GM19397 (cell line): ENCODE data around the gene MYOT.
A peak's percentile ranks its signal among the peaks of the same experiment; 100 is the strongest.

Experiments
- ATAC-seq: cut with Tn5 transposase; IDR thresholded peaks from one replicate; pipeline ENCODE4 v1.9.1; 2021; ENCODE audit warnings: mild to moderate bottlenecking, moderate library complexity; ENCODE audit not compliant: unreplicated experiment

Gene MYOT, protein sequence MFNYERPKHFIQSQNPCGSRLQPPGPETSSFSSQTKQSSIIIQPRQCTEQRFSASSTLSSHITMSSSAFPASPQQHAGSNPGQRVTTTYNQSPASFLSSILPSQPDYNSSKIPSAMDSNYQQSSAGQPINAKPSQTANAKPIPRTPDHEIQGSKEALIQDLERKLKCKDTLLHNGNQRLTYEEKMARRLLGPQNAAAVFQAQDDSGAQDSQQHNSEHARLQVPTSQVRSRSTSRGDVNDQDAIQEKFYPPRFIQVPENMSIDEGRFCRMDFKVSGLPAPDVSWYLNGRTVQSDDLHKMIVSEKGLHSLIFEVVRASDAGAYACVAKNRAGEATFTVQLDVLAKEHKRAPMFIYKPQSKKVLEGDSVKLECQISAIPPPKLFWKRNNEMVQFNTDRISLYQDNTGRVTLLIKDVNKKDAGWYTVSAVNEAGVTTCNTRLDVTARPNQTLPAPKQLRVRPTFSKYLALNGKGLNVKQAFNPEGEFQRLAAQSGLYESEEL

DNA sequence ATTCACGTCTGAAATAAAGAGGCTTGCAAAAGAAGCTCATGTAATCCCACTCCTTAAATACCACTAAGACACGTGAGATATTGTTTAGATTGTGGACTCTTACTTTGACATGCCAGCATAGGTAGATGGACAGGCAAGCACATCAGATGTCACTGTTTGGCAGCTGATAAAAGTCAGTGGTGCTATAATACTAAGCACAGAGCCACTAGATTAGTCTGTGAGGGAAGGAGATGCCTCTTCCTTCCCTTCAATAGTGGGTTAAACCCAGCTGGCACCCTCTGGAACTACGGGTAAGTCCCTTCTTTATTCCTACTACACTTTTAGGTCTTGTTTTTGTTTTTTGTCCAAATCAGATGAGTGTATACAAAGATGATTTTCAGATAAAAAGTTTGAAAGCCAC is at the start of gene MYOT:
MYOT (plus strand) TSS at position 197 of the 400 bp plus-strand sequence. CDS start 2,792 bp downstream, outside the sequence.
- ATAC-seq = no peak

DNA sequence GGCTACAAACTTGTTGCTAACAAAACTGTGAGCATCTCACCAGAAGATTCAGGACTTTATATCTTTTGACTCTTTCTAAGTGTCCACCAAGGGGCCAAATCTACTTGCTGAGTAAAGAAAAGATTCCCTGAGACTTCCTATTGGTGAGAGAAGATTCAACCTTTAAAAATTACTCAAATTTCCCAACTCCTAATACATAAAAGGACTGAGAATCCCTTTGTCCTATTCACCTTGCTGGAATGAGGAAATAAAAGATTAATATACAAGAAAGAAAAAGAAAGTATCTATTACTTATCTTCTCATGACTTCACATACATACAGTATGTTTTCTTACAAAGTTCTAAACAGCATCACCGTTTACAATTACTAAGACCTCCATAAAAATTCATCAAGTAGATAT is 47.9 kb upstream of the MYOT start:
- no peak for ATAC-seq

DNA sequence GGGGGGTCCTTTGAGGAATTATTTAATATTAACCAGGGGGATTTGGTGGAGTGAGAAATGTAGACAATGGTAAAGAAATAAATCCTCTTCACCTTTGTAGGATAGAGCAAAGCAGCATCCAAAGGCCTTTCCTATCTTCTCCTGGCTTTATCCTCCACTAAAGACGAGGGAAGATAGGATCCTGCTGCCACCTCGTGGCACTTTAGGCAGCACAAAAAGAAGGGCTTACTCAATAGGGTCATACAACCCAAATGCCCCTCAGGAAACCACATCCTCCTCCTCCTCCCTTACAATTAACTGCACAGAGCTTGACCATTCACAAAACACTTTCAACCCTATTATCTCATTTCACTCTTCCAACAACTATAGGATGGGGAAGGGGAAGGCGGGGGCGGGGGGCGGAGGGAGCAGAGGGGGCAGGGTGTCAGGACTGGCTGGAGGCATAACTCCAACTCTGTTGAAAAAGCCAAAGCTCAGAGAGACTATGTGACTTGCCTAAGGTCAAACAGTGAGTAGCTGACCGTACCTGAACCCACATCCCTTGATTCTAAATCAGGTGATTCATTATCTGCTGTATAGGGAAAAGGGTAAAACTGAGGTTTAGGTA is 45.4 kb upstream of the MYOT start:
- no peak for ATAC-seq

DNA sequence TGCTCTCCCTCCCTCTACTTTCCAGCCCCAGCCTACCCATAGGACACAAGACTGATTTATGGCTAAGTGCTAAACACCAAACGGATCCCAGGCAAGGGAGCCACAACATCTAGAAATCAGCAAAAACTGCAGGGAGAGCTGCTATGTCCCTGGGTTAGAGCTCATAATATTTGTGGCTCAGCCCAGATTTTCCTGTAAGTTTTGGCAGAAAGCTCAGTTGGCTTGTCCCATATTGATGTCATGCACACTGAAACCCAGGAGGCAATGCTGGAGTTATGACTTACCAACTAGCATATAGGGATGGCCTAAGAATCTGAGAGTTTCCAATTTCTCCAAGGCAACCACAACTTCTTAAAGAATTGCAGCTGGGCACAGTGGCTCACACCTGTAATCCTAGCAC is 44.7 kb upstream of the MYOT start:
- ATAC-seq = no peak

DNA sequence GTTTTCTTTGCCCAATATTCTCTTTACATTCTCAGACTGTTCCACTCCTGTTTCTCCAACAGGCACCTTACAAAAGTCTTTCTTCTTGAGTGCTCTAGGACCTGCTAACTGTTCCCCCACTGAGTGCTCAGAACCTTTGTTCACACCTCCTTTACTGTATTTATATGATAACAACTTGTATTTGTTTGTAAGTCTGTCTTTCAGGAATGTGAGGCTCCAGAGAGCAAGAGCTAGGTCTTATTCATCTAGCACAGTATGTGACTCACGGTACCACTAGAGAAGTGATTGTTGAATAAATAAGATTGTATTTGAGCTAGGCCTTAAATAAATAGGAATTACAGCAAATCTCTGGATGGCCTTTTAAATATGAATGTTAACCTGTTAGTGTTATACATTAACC is 42.5 kb upstream of the MYOT start:
- no peak for ATAC-seq

DNA sequence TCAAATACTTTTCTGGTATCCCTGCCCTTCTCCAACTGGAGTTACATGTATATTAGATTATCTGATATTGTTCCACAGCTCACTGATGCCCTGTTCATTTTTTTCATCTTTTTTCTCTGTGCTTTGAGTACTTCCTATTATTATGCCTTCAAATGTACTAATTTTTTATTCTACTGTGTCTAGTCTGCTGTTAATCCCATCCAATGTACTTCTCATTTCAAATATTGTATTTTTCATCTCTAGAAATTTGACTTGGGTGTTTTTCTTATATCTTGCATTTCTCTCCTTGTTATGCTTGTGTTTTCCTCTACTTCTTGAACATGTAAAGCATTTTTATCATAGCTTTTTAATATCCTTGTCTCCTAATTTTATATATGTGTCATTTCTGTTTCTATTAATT is 41.6 kb upstream of the MYOT start:
- no peak for ATAC-seq

DNA sequence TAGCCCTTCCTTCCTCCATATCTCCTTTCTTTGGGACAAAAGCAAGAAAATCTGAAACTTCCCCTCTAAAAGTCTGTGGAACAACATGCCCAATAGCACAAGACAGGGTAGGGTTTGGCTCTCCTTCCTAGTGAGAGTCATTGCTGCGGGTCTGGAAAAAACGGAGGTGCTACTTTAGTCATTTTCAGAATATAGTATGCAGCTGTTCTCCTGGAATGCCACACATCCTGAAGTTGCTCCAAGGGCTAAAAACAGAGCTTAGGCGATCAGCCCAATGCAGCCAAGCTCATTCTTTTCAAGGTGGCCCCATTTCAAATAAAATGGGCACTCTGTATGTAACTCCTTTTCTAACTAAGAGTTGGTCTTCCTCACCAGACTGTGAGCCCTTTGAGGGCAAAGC is 39.5 kb upstream of the MYOT start:
- ATAC-seq = no peak

DNA sequence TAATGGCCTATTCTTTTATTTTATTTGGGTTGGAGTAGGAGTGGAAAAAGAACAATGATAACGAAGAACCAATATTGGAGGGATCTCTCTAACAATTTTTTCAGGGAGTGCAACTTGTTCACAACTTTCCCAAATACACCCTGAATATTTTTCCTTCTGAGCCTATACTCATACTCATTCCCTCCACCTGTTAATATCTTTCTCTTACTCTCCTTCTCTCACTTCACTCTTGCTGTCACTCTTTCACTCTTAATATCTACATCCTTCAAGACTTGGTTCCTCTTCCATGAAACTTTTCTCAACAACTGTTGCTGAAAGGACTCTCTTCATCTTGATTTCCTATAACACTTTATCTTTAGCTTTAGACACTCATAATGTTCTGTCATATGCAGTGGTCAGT is 39.0 kb upstream of the MYOT start:
- ATAC-seq = no peak

DNA sequence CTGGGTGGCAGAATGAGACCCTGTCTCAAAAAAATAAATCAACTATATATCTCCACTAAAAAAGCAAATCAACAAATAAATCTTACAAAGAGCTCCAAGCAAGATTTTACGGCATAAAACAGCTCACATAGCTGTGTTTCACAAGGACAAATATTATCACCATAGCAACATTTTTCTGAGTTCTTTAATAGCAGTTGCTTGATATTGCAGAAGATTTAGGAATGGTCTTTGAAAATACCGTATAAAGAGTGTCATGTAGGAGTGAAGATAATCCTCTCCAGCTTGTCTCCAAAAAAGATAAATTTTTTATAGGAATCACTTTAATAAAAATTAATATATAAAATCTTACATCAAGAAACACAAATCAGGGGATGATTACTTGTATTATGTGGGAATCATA is 36.6 kb upstream of the MYOT start:
- ATAC-seq = no peak

DNA sequence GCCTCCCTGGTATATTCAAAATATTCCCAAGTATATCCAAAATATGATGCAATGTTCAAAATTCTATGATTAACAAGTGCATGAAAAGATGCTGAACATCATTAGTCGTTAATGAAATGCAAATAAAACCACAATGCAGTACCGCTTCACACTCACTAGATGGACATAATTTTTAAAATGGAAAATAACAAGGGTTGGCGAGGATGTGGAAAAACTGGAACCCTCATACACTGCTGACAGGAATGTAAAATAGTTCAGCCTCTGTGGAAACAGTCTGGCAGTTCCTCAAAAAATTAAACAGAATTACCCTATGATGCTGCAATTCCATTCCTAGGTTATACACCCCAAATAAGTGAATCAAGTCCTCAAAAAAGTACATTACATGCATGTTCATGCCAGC is 36.1 kb upstream of the MYOT start:
- no peak for ATAC-seq

DNA sequence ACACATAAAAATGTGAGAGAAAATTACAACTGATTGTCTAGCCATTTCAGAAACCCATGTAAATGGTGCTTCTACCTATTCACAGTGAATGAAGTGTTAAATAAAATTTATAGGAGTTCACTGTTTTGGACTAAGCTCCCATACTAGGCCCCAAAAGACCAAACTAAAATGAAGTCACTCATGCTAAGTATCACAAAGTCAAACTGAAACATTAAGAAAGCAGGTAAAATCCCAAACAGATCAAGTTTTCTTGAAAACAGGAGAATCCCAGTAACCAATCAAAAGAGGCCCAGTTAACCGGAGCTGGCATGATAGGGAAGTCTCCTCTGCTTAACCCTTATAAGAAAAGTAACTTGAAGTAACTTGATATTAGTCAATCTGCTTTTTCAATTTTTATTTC is 35.2 kb upstream of the MYOT start:
- no peak for ATAC-seq

DNA sequence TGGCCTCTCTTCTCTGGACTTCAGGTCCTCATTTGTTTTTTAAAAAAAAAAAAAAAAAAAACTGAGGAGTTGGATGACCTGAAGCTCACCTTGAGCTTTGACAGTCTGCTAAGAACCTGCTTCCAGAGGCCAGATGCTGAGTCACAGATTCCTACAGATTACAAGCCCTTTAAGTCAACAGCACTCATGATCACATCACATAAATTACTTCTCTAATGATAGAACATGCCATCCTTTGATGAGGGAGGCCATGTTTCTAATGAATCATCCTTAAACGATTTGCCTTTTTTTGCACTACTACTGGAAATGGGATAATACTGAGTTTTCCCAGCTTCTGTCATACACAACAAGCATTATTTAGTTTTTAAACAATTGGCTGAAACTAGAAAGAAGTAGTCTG is 34.2 kb upstream of the MYOT start:
- ATAC-seq = no peak

DNA sequence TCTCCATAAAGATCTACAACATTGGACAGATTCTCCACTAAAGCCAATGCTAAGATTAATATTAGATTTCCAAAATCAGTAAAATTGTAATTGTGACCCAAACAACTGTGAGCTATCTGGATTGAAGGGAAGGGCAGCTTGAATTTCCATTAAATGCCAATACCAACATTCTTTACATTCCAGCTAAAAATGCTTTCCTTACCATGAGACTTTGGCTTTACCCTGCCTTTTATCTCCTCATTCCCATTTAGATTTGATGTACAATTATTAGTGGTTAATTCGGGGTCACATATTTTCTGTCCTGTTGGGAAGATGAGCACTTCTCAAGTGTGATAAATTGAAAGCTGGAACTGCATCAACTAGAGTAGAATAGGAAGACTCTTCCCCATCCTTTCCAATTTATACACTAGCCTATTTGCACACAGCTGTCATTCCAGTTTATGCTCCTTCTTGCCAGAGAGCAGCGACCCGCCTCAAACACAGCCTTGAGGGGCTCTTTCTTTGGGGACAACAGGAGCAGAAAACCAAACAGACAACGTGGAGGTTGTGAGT is 33.1 kb upstream of the MYOT start:
- ATAC-seq = no peak

DNA sequence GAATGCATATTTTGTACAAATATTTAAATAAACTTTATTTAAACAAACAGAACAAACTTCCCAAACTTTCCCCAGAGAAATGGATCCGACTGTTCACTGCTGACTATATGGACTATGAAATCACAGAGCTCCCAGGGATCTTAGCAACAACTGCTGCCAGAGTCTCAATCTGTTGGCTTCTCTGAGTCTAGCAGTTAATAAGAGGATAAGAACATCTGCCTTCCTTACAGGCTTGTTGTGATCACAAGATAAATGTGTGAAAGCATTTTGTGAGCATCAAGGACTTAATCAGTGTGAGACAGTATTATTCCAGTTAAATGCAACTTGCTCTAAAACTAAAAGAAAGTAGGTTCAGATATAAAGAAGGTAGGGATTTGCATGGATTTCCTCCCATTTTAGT is 31.4 kb upstream of the MYOT start:
- no peak for ATAC-seq

DNA sequence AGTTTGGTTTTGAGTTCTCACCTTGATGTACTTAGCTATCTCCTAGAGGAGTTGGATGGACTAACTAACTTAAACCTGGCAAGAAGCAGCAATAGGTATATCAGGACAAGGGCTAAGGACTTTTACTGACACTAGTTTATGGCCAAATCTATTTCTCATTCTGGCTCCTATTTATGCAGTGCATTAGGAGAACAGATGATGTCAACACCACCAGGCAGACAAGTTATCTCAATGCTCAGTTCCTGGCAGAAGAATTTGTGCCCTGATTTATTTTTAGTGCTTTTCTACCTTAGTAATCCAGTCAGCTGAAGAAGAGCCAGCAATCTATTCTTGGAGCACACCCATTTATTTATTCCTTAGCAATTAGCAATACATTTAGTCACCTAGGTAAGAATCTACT is 30.7 kb upstream of the MYOT start:
- no peak for ATAC-seq

DNA sequence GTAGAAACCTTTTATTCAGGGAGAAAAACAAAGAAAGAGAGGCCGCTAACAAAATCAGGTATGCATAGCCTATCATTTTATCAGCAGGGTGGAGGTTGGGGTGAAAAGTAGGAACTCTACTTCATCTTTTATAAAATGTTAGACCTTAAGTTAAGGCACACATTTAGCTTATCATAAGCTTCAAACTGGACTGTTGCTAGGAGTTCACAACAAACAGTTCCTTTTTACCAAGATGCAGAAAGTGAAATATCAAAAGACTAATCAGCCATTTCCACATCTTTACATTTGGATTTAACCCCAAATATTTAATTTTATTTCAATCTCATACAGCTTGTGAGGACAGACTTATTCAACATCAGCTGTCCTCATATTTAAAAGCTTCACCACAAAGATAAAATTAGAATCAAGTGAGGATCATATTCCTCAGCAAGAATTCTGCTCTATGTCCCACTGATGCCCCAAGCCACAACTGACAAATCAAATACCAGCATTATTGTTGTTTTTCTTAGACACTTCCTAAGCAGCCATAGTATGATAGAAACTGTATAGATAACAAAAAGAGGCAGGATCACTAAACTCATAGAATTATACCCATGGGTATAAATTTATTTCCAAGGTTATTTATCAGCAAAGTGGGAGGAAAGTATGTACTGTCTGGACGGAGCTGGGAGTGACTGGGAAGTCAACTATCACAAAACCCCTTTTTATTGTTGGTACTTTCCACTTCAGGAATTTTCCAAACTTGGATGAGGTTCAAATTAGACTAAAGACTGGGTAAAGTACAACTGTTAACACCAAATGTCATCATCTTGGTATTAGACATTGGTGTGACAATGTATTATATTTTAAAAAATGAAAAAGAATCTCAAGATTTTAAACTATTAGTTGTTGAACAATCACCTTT is 29.9 kb upstream of the MYOT start:
- ATAC-seq = no peak

DNA sequence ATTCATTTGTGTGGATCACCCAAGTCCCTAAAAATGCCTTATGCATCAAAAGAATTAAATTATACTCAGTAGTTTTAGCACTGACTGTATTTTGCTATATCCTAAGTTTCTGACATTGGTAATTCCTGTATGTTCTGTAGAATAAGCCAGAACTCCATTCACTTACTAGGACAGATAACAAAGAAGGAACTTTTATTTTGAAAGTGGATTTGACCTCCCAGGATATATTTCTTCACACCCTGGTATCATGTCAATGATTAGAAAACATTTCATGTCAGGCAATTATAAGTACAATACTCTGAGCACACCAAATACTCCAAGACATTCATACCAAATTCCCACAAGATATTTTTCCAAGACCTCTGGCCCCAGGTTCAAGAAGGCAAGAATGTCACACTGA is 28.7 kb upstream of the MYOT start:
- no peak for ATAC-seq

DNA sequence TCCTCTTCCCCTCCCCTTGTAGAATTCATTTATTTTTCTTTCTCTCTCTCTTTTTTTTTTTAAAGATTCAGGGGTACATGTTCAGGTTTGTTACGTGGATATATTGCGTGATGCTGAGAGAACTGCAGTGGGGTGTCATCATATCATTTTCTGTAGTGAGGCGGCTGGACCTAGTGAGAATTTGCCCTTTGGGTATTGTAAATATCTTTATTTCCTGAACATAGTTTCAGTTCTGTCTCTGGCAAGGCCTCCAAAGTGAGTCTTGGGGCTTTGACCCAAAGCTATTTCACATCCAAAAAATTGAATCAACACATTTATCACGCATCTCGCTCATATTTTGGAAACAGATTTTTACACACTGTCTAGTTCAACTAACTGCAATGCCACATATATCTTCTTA is 25.4 kb upstream of the MYOT start:
- no peak for ATAC-seq

DNA sequence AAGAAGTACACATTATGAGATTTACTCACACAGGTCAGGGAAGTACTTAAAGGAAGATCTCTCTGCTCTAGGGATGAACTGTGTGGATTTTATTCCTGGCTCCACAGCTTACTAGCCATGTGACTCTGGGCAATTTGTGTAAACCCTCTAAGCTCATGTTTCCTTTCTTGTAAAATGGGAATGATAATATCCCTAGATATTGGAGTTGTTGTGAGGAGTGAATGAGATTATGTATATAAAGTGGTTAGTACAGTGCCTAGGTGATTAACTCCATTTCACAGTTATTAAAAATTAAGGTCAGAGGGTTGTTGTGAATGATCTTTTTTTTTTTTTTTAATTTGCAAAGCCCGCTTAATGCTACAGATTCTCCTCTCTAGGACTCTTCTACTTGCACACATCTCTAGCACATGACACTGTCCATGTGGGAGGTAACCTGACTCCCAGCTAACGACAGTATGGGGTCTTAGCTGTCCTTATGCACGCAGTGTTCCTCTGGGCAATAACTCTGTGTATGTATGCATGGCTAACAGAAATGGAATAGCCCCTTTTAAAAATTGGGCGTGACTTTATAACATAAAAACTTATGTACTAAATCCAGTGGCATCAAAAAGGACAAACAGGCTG is 23.9 kb upstream of the MYOT start:
- no peak for ATAC-seq

DNA sequence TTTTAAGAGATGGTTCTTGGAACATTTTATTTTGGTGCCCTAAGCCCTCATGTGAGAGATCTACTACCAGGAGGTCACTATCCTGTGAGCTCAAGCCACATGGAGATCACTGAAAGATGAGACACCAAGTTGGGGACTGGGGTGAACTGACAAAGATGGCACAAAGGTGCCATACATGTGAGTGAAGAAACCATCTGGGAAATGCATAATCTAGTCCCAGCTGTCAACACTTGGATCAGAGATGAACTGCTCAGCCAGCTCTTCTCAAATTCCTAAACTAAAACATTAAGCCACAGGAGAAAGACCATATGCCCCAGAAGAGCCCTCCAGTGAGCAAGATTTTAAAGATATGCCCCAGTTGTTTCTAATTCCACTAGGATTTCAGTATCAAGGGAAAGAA is 22.2 kb upstream of the MYOT start:
- ATAC-seq = no peak

DNA sequence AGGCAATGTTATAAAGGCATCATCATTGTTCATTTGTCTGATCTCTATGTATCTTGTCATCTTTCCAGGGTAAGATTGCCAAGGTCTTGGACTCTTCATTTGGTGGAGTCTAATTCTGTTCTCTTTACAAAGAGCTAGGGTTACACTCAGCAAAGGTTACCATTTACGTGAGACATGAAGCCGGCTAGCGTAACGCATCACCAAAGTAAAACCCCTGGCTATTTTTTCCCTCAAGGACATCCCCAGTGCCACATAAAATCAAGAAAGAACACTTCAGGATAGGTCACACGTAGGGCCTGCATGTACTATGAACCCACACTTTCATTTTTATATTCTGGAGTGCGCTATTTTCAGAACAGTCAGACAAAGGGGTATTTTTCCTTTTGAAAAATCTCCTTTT is 20.0 kb upstream of the MYOT start:
- ATAC-seq = peak; percentile 55
